ENCODE results near the gene PODXL2. TPM values are rescaled to one million over a fixed set of nuclear protein-coding genes. Genes with fewer than 3 reads are reported as not detected.

The PODXL2 gene
- total RNA-seq, 1 donor from 2014 or later = 5.7 TPM

- no peak for TF ChIP-seq CTCF (IDR thresholded peaks at IDR 0.05)
- Mint-ChIP-seq H3K36me3 (ENCODE audit: unreplicated experiment) (no peaks in the 10 kb centered on the region), H3K9me3 (ENCODE audit: unreplicated experiment) (no peaks in the 10 kb centered on the region), H3K4me1 (ENCODE audit: unreplicated experiment) (peaks cover 69% of the 10 kb centered on the region), H3K27me3 (ENCODE audit: unreplicated experiment) (no peaks in the 10 kb centered on the region), H3K27ac (ENCODE audit: unreplicated experiment) (peak overlapping the region; percentile 20), H3K4me3 (ENCODE audit: unreplicated experiment) (no peak overlapping the region)
- no peak for DNase-seq (ENCODE audit: extremely low spot score, unreplicated experiment)
Observed at GRCh38 chr3:127658234-127658633, 29.2 kb downstream of the PODXL2 start.

GRCh38 chr3:127660621-127661251 is 31.8 kb downstream of the PODXL2 start:
- Mint-ChIP-seq H3K4me3 (ENCODE audit: unreplicated experiment) (no peak overlapping the region), H3K36me3 (ENCODE audit: unreplicated experiment) (no peaks in the 10 kb centered on the region), H3K4me1 (ENCODE audit: unreplicated experiment) (peaks cover 53% of the 10 kb centered on the region), H3K27me3 (ENCODE audit: unreplicated experiment) (no peaks in the 10 kb centered on the region), H3K27ac (ENCODE audit: unreplicated experiment) (no peak overlapping the region), H3K9me3 (ENCODE audit: unreplicated experiment) (no peaks in the 10 kb centered on the region)
- no peak for DNase-seq (ENCODE audit: extremely low spot score, unreplicated experiment)
- TF ChIP-seq CTCF (IDR thresholded peaks at IDR 0.05) = no peak

- H3K36me3 Mint-ChIP-seq (ENCODE audit: unreplicated experiment) = no peaks in the 10 kb centered on the region
- H3K4me1 Mint-ChIP-seq (ENCODE audit: unreplicated experiment) = peaks cover 50% of the 10 kb centered on the region
- H3K9me3 Mint-ChIP-seq (ENCODE audit: unreplicated experiment) = no peaks in the 10 kb centered on the region
- no peak overlapping the region for H3K27ac Mint-ChIP-seq (ENCODE audit: unreplicated experiment)
- TF ChIP-seq CTCF (IDR thresholded peaks at IDR 0.05) = no peak
- no peaks in the 10 kb centered on the region for H3K27me3 Mint-ChIP-seq (ENCODE audit: unreplicated experiment)
- no peak overlapping the region for H3K4me3 Mint-ChIP-seq (ENCODE audit: unreplicated experiment)
- no peak for DNase-seq (ENCODE audit: extremely low spot score, unreplicated experiment)
Observed at GRCh38 chr3:127661600-127661999, 32.6 kb downstream of the PODXL2 start.

GRCh38 chr3:127662001-127662469 is 33.0 kb downstream of the PODXL2 start:
- H3K27ac Mint-ChIP-seq (ENCODE audit: unreplicated experiment) = no peak overlapping the region

GRCh38 chr3:127663151-127663550 is 34.2 kb downstream of the PODXL2 start:
- no peak for TF ChIP-seq CTCF (IDR thresholded peaks at IDR 0.05)
- Mint-ChIP-seq H3K36me3 (ENCODE audit: unreplicated experiment) (no peaks in the 10 kb centered on the region), H3K27me3 (ENCODE audit: unreplicated experiment) (no peaks in the 10 kb centered on the region), H3K27ac (ENCODE audit: unreplicated experiment) (no peak overlapping the region), H3K4me1 (ENCODE audit: unreplicated experiment) (peaks cover 39% of the 10 kb centered on the region), H3K9me3 (ENCODE audit: unreplicated experiment) (no peaks in the 10 kb centered on the region), H3K4me3 (ENCODE audit: unreplicated experiment) (no peak overlapping the region)
- no peak for DNase-seq (ENCODE audit: extremely low spot score, unreplicated experiment)

More at GRCh38 chr3:127662001-127662469, 33.0 kb downstream of the PODXL2 start:
- no peaks in the 10 kb centered on the region for H3K9me3 Mint-ChIP-seq (ENCODE audit: unreplicated experiment)
- no peaks in the 10 kb centered on the region for H3K27me3 Mint-ChIP-seq (ENCODE audit: unreplicated experiment)
- no peaks in the 10 kb centered on the region for H3K36me3 Mint-ChIP-seq (ENCODE audit: unreplicated experiment)
- no peak for DNase-seq (ENCODE audit: extremely low spot score, unreplicated experiment)
- peaks cover 50% of the 10 kb centered on the region for H3K4me1 Mint-ChIP-seq (ENCODE audit: unreplicated experiment)
- no peak for TF ChIP-seq CTCF (IDR thresholded peaks at IDR 0.05)
- H3K4me3 Mint-ChIP-seq (ENCODE audit: unreplicated experiment) = no peak overlapping the region
